ENCODE data around the gene UBTF.

DNA sequence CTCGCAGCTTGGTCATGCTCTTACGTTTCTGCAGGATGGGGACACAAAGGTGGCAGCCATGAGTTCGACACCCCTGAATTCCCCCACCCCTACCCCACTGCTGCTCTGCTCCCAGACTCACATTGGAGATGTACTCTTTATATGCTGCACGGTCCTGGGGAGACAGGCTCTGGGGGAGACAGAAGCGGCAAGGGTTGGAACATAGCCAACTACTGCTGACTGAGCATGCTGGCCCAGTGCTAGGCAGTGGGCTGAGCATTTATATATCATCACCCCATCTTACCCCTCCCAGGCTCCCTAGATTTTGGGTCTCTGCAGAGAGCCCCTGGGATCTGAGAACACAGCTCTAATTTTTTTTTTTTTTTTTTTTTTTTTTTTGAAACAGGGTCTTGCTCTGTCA, 11.7 kb downstream of the UBTF start:
- TF ChIP-seq EP300 (IDR thresholded peaks at IDR 0.05; ENCODE audit: borderline replicate concordance): no peak
- no peak for TF ChIP-seq RAD21 (IDR thresholded peaks at IDR 0.05; ENCODE audit: low read depth)
- no peak for TF ChIP-seq FOXM1 (IDR thresholded peaks at IDR 0.05; ENCODE audit: borderline replicate concordance, low read depth)
- TF ChIP-seq, protein P1, sequence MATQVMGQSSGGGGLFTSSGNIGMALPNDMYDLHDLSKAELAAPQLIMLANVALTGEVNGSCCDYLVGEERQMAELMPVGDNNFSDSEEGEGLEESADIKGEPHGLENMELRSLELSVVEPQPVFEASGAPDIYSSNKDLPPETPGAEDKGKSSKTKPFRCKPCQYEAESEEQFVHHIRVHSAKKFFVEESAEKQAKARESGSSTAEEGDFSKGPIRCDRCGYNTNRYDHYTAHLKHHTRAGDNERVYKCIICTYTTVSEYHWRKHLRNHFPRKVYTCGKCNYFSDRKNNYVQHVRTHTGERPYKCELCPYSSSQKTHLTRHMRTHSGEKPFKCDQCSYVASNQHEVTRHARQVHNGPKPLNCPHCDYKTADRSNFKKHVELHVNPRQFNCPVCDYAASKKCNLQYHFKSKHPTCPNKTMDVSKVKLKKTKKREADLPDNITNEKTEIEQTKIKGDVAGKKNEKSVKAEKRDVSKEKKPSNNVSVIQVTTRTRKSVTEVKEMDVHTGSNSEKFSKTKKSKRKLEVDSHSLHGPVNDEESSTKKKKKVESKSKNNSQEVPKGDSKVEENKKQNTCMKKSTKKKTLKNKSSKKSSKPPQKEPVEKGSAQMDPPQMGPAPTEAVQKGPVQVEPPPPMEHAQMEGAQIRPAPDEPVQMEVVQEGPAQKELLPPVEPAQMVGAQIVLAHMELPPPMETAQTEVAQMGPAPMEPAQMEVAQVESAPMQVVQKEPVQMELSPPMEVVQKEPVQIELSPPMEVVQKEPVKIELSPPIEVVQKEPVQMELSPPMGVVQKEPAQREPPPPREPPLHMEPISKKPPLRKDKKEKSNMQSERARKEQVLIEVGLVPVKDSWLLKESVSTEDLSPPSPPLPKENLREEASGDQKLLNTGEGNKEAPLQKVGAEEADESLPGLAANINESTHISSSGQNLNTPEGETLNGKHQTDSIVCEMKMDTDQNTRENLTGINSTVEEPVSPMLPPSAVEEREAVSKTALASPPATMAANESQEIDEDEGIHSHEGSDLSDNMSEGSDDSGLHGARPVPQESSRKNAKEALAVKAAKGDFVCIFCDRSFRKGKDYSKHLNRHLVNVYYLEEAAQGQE (IDR thresholded peaks at IDR 0.05; ENCODE audit: low read depth): no peak
- TF ChIP-seq YY1 (IDR thresholded peaks at IDR 0.05; ENCODE audit: low read depth): no peak

All from Ishikawa (cell line).